IMR-90 (cell line): ENCODE data around the gene PIEZO2.

ENCODE experiments used
- CTCF ChIP-seq: conservative IDR thresholded peaks from 2 replicates; pipeline ENCODE4 v1.5.1; 2012; ENCODE audit warnings: mild to moderate bottlenecking, low read depth, low read length, improper control_type of control experiment
- FOS ChIP-seq: fragments of 150-350 bp; IDR thresholded peaks from 2 replicates; pipeline ENCODE4 v1.6.1; 2016; ENCODE audit warnings: low read depth, low read length
- MAFK ChIP-seq: IDR thresholded peaks from 2 replicates; pipeline ENCODE4 v1.6.1; 2012; ENCODE audit warnings: low read depth, low read length, improper control_type of control experiment
- MAZ ChIP-seq: IDR thresholded peaks from 2 replicates; pipeline ENCODE4 v1.6.1; 2012; ENCODE audit warnings: low read depth, mild to moderate bottlenecking, low read length, improper control_type of control experiment, moderate library complexity, borderline replicate concordance
- MXI1 ChIP-seq: IDR thresholded peaks from 2 replicates; pipeline ENCODE4 v1.6.1; 2012; ENCODE audit warnings: low read depth, mild to moderate bottlenecking, low read length, moderate library complexity, borderline replicate concordance
- POLR2A ChIP-seq: IDR thresholded peaks from 2 replicates; pipeline ENCODE4 v1.6.1; 2012; ENCODE audit warnings: mild to moderate bottlenecking, low read depth, low read length
- RFX5 ChIP-seq: IDR thresholded peaks from 2 replicates; pipeline ENCODE4 v1.8.0; 2012; ENCODE audit warnings: low read depth, mild to moderate bottlenecking, low read length, moderate library complexity
- SMC3 ChIP-seq: fragments of 150-350 bp; IDR thresholded peaks from 2 replicates; pipeline ENCODE4 v1.6.1; 2016; ENCODE audit warnings: low read depth, mild to moderate bottlenecking, antibody characterized with exemption, low read length, moderate library complexity
- USF2 ChIP-seq: fragments of 150-350 bp; IDR thresholded peaks from 2 replicates; pipeline ENCODE4 v1.6.1; 2017; ENCODE audit warnings: mild to moderate bottlenecking, antibody characterized with exemption, low read length, low read depth

DNA sequence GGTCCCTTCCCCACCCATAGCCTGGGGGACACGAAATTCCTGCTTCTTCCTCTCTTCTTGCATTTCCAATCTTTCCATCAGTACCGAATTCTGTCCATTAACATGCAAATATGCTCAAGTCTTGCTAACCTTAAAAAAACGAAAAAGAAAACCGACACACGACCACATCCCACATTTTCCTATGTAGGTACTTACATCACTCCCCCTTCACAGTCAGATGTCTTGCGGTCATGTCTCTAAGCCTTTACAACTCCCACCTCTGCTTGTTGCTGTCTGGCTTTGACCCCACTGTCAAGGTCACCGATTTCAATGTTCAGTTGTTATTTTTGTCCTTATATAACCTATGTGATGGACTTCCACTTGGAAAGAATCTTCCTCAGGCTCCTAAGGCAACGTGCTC lies 404.1 kb downstream of the PIEZO2 start:
- TF ChIP-seq MXI1, result no peak
- no peak for TF ChIP-seq CTCF
- no peak for TF ChIP-seq RFX5
- no peak for TF ChIP-seq MAZ
- no peak for TF ChIP-seq SMC3
- no peak for TF ChIP-seq POLR2A
- TF ChIP-seq FOS, result no peak
- TF ChIP-seq MAFK, result no peak
- TF ChIP-seq USF2, result no peak
